Activated CD4-positive, alpha-beta T cell treated with anti-CD3 and anti-CD28 coated beads, Interleukin-2, amount 10 ng/mL, durations not matched to agents 7 days and 5 days (primary cell): ENCODE data around the gene EVI2A. TPM values are rescaled to one million over a fixed set of nuclear protein-coding genes. Genes with fewer than 3 reads are reported as not detected.

Experiments used
- CTCF ChIA-PET: fragments of 350-600 bp; sonication (Branson Sonifier 250); formaldehyde crosslinking; loops from one replicate; lab custom pipeline; 2021; ENCODE audit warnings: antibody characterized with exemption; lab: Charles Lee
- POLR2A ChIA-PET: fragments of 350-600 bp; sonication (Branson Sonifier 250); formaldehyde crosslinking; loops from one replicate; lab custom pipeline; 2021; ENCODE audit warnings: antibody characterized with exemption; lab: Charles Lee
- DNase-seq: peaks from one replicate; pipeline ENCODE4 v3.0.0-alpha.2; 2020
- H3K27ac Mint-ChIP-seq: one replicate; pipeline ENCODE4 v1.8.0; 2021; ENCODE audit warnings: mild to moderate bottlenecking, moderate library complexity, mixed read lengths
- H3K27me3 Mint-ChIP-seq: one replicate; pipeline ENCODE4 v1.8.0; 2021; ENCODE audit warnings: mixed read lengths
- H3K36me3 Mint-ChIP-seq: one replicate; pipeline ENCODE4 v1.8.0; 2021; ENCODE audit warnings: low read depth, mixed read lengths
- H3K4me1 Mint-ChIP-seq: one replicate; pipeline ENCODE4 v1.8.0; 2021; ENCODE audit warnings: mixed read lengths
- H3K4me3 Mint-ChIP-seq: one replicate; pipeline ENCODE4 v1.8.0; 2021; ENCODE audit warnings: mild to moderate bottlenecking, moderate library complexity, mixed read lengths
- H3K9me3 Mint-ChIP-seq: one replicate; pipeline ENCODE4 v1.8.0; 2021; ENCODE audit warnings: mixed read lengths
- total RNA-seq, 2 experiments: library from RNA; stranded (reverse); gene quantifications; one replicate each; pipeline ENCODE4 v1.2.3, GENCODE V29; 2021

The EVI2A gene
- total RNA-seq, 2 experiments from 2014 or later, result 58.9 to 73.4 TPM

GRCh38 chr17:31310886-31311285 lies 10.5 kb downstream of the EVI2A start:
- POLR2A ChIA-PET, result interaction anchor here (0.6 to 2.5 kb wide), 3 partner anchors 8 to 11 kb away, joined by 5 to 26 read pairs (median 8); partner anchors contain the start of gene EVI2A
- Mint-ChIP-seq H3K27ac (peak overlapping the region; percentile 94), H3K36me3 (peaks cover 56% of the 10 kb centered on the region), H3K9me3 (peaks cover 2% of the 10 kb centered on the region), H3K4me3 (peak overlapping the region; percentile 85), H3K4me1 (peaks cover 51% of the 10 kb centered on the region), H3K27me3 (no peaks in the 10 kb centered on the region)
- peak; percentile 25 for DNase-seq
- CTCF ChIA-PET, result interaction anchor here (0.6 to 1.3 kb wide), 3 partner anchors 14 to 1110 kb away, joined by 3 to 4 read pairs (median 3); no protein-coding TSS in a partner anchor

GRCh38 chr17:31310260-31310659 lies 11.2 kb downstream of the EVI2A start:
- peak; percentile 84 for DNase-seq
- no peaks in the 10 kb centered on the region for H3K27me3 Mint-ChIP-seq
- POLR2A ChIA-PET, result interaction anchor here (0.6 to 2.5 kb wide), 2 partner anchors 8 to 9 kb away, joined by 5 to 26 read pairs; no protein-coding TSS in a partner anchor
- peaks cover 49% of the 10 kb centered on the region for H3K4me1 Mint-ChIP-seq
- peak overlapping the region; percentile 94 for H3K27ac Mint-ChIP-seq
- CTCF ChIA-PET, result interaction anchor here (0.6 to 1.3 kb wide), 3 partner anchors 15 to 1111 kb away, joined by 3 to 4 read pairs (median 3); no protein-coding TSS in a partner anchor
- H3K4me3 Mint-ChIP-seq, result peak overlapping the region; percentile 85
- H3K9me3 Mint-ChIP-seq, result peaks cover 3% of the 10 kb centered on the region
- peaks cover 58% of the 10 kb centered on the region for H3K36me3 Mint-ChIP-seq

- Mint-ChIP-seq H3K27me3 (no peaks in the 10 kb centered on the region), H3K27ac (peak overlapping the region; percentile 94), H3K4me3 (peak overlapping the region; percentile 85), H3K4me1 (peaks cover 47% of the 10 kb centered on the region), H3K36me3 (peaks cover 65% of the 10 kb centered on the region), H3K9me3 (peaks cover 7% of the 10 kb centered on the region)
- no peak for DNase-seq
- ChIA-PET POLR2A (no interaction called here), CTCF (interaction anchor here (0.5 to 1.2 kb wide), 2 partner anchors 15 to 25 kb away, joined by 4 read pairs; no protein-coding TSS in a partner anchor)
Measured at GRCh38 chr17:31309556-31309955, 11.9 kb downstream of the EVI2A start.

- ChIA-PET CTCF (interaction anchor here (0.5 to 0.8 kb wide), 2 partner anchors 24 to 64 kb away, joined by 4 read pairs; no protein-coding TSS in a partner anchor), POLR2A (no interaction called here)
- no peak for DNase-seq
- Mint-ChIP-seq H3K9me3 (peaks cover 10% of the 10 kb centered on the region), H3K27me3 (no peaks in the 10 kb centered on the region), H3K4me1 (peaks cover 47% of the 10 kb centered on the region), H3K36me3 (peaks cover 71% of the 10 kb centered on the region), H3K27ac (peak overlapping the region; percentile 94), H3K4me3 (peak overlapping the region; percentile 85)
Measured at GRCh38 chr17:31308372-31309334, 12.8 kb downstream of the EVI2A start.

GRCh38 chr17:31307640-31308039 lies 13.8 kb downstream of the EVI2A start:
- Mint-ChIP-seq H3K9me3 (peaks cover 10% of the 10 kb centered on the region), H3K36me3 (peaks cover 81% of the 10 kb centered on the region), H3K4me3 (peak overlapping the region; percentile 85), H3K27ac (peak overlapping the region; percentile 94), H3K4me1 (peaks cover 48% of the 10 kb centered on the region), H3K27me3 (no peaks in the 10 kb centered on the region)
- POLR2A ChIA-PET, result no interaction called here
- CTCF ChIA-PET, result no interaction called here
- no peak for DNase-seq

- no peak overlapping the region for H3K4me3 Mint-ChIP-seq
- peaks cover 3% of the 10 kb centered on the region for H3K9me3 Mint-ChIP-seq
- ChIA-PET POLR2A (no interaction called here), CTCF (no interaction called here)
- H3K4me1 Mint-ChIP-seq, result peaks cover 7% of the 10 kb centered on the region
- DNase-seq, result no peak
- no peak overlapping the region for H3K27ac Mint-ChIP-seq
- no peaks in the 10 kb centered on the region for H3K27me3 Mint-ChIP-seq
- H3K36me3 Mint-ChIP-seq, result peaks cover 28% of the 10 kb centered on the region
Measured at GRCh38 chr17:31299624-31300023, 21.8 kb downstream of the EVI2A start.

- CTCF ChIA-PET, result no interaction called here
- POLR2A ChIA-PET, result no interaction called here
- Mint-ChIP-seq H3K27ac (no peak within 1 kb of the TSS), H3K36me3 (peaks cover 6% of the 10 kb centered on the region), H3K27me3 (no peaks in the 10 kb centered on the region), H3K9me3 (no peaks in the 10 kb centered on the region), H3K4me3 (no peak within 1 kb of the TSS), H3K4me1 (peaks cover 2% of the 10 kb centered on the region)
- DNase-seq, result no peak
Measured at GRCh38 chr17:31297090-31297489, 24.3 kb downstream of the EVI2A start, which contains the start of gene OMG. Gene OMG (minus strand): TSS chr17:31297239. CDS start chr17:31296331, 908 bp downstream.

GRCh38 chr17:31296142-31296541 lies 25.3 kb downstream of the EVI2A start:
- POLR2A ChIA-PET, result no interaction called here
- Mint-ChIP-seq H3K27me3 (no peaks in the 10 kb centered on the region), H3K4me3 (no peak overlapping the region), H3K36me3 (peaks cover 6% of the 10 kb centered on the region), H3K4me1 (peaks cover 2% of the 10 kb centered on the region), H3K27ac (no peak overlapping the region), H3K9me3 (no peaks in the 10 kb centered on the region)
- no peak for DNase-seq
- CTCF ChIA-PET, result no interaction called here

- no peak for DNase-seq
- Mint-ChIP-seq H3K4me1 (peaks cover 2% of the 10 kb centered on the region), H3K27ac (no peak overlapping the region), H3K27me3 (no peaks in the 10 kb centered on the region), H3K36me3 (peaks cover 2% of the 10 kb centered on the region), H3K9me3 (no peaks in the 10 kb centered on the region), H3K4me3 (no peak overlapping the region)
- ChIA-PET CTCF (interaction anchor here (0.5 kb wide), 1 partner anchor 54 kb away, joined by 3 read pairs; no protein-coding TSS in a partner anchor), POLR2A (no interaction called here)
Measured at GRCh38 chr17:31295489-31295871, 25.9 kb downstream of the EVI2A start.

GRCh38 chr17:31294820-31295488 lies 26.5 kb downstream of the EVI2A start:
- CTCF ChIA-PET, result interaction anchor here (0.5 kb wide), 2 partner anchors 53 to 200 kb away, joined by 3 read pairs; partner anchors contain the start of gene NF1
- Mint-ChIP-seq H3K9me3 (no peaks in the 10 kb centered on the region), H3K4me3 (no peak overlapping the region), H3K36me3 (peaks cover 2% of the 10 kb centered on the region), H3K4me1 (peaks cover 4% of the 10 kb centered on the region), H3K27ac (no peak overlapping the region), H3K27me3 (no peaks in the 10 kb centered on the region)
- DNase-seq, result no peak
- POLR2A ChIA-PET, result no interaction called here

GRCh38 chr17:31294231-31294630 lies 27.2 kb downstream of the EVI2A start:
- POLR2A ChIA-PET, result no interaction called here
- no peak overlapping the region for H3K4me3 Mint-ChIP-seq

GRCh38 chr17:31293581-31293980 lies 27.8 kb downstream of the EVI2A start:
- no peak for DNase-seq
- H3K36me3 Mint-ChIP-seq, result peaks cover 2% of the 10 kb centered on the region
- H3K4me1 Mint-ChIP-seq, result peaks cover 4% of the 10 kb centered on the region
- no peak overlapping the region for H3K4me3 Mint-ChIP-seq
- H3K27ac Mint-ChIP-seq, result no peak overlapping the region
- ChIA-PET CTCF (interaction anchor here (0.5 to 0.6 kb wide), 2 partner anchors 27 to 809 kb away, joined by 4 read pairs; no protein-coding TSS in a partner anchor), POLR2A (no interaction called here)
- no peaks in the 10 kb centered on the region for H3K27me3 Mint-ChIP-seq
- H3K9me3 Mint-ChIP-seq, result no peaks in the 10 kb centered on the region

More at GRCh38 chr17:31294231-31294630, 27.2 kb downstream of the EVI2A start:
- CTCF ChIA-PET, result interaction anchor here (0.5 kb wide), 1 partner anchor 200 kb away, joined by 3 read pairs; the partner anchor contains the start of gene NF1
- H3K27ac Mint-ChIP-seq, result no peak overlapping the region
- no peaks in the 10 kb centered on the region for H3K27me3 Mint-ChIP-seq
- peaks cover 2% of the 10 kb centered on the region for H3K36me3 Mint-ChIP-seq
- no peaks in the 10 kb centered on the region for H3K9me3 Mint-ChIP-seq
- no peak for DNase-seq
- H3K4me1 Mint-ChIP-seq, result peaks cover 4% of the 10 kb centered on the region
